ENCODE data around the gene SLC41A2. TPM values are rescaled to one million over a fixed set of nuclear protein-coding genes. Genes with fewer than 3 reads are reported as not detected.

Gene SLC41A2
- total and polyA plus RNA-seq, 10 of the 15 experiments (the other 5 are each of a cell fraction or from before 2014, with no cell fraction given) = 3.5 to 19.0 (median 11.3) TPM

- TF ChIP-seq CUX1 (IDR thresholded peaks at IDR 0.05; ENCODE audit: insufficient replicate concordance, low read depth, low read length) (no peak), BHLHE40 (IDR thresholded peaks at IDR 0.05; ENCODE audit: borderline replicate concordance in 1 of 2, low read depth in 2 of 2, low read length in 1 of 2) (no peak), MXI1 (IDR thresholded peaks at IDR 0.05; ENCODE audit: low read depth, low read length) (no peak)
Observed at GRCh38 chr12:104997541-104997940, 39.5 kb upstream of the SLC41A2 start (continued).

GRCh38 chr12:104994336-104994735 lies 36.2 kb upstream of the SLC41A2 start:
- CTCF ChIA-PET = no interaction called here
- no peak for FAIRE-seq
- SMC1A ChIA-PET (ENCODE audit: uncharacterized antibody, unreplicated experiment) = no interaction called here

More at GRCh38 chr12:104994336-104994735, 36.2 kb upstream of the SLC41A2 start:
- no peak for DNase-seq (ENCODE audit: low read depth, low spot score)
- Histone ChIP-seq H3K36me3 (ENCODE audit: control insufficient read depth in 2 of 2, insufficient read depth in 2 of 2, low read length in 1 of 2) (peaks cover 10 to 43% of the 10 kb centered on the region in 2 experiments), H3K27me3 (replicated peaks in 1 of 2; ENCODE audit: control insufficient read depth in 2 of 2, insufficient read depth in 2 of 2, low read length in 1 of 2) (no peaks in the 10 kb centered on the region), H4K20me1 (ENCODE audit: control insufficient read depth, insufficient read depth) (no peaks in the 10 kb centered on the region), H2AFZ (ENCODE audit: control insufficient read depth, low read depth, low read length) (no peak overlapping the region), H3K9ac (ENCODE audit: control insufficient read depth, insufficient read depth, low read length) (no peak overlapping the region), H3K4me1 (ENCODE audit: control insufficient read depth, insufficient read depth, low read length) (no peaks in the 10 kb centered on the region; the same call in 1 of the 2 replicates), H3K4me2 (ENCODE audit: control insufficient read depth, insufficient read depth) (no peak overlapping the region), H3K27ac (ENCODE audit: control insufficient read depth, insufficient read depth) (no peak overlapping the region), H3K79me2 (ENCODE audit: control insufficient read depth, insufficient read depth, low read length) (peaks cover 13% of the 10 kb centered on the region), H3K4me3 (no peak overlapping the region), H3K9me3 (replicated peaks; ENCODE audit: control insufficient read depth, insufficient read depth, low read length) (peaks cover 2% of the 10 kb centered on the region; the same call in 2 of the 3 replicates)
- no peak for ATAC-seq
- ChIA-PET POLR2A (no interaction called here), RAD21 (ENCODE audit: unreplicated experiment) (no interaction called here)
- no peak for TF ChIP-seq CHD1 (IDR thresholded peaks at IDR 0.05; ENCODE audit: low read depth, low read length)
- no peak for TF ChIP-seq PBX3 (IDR thresholded peaks at IDR 0.05; ENCODE audit: insufficient replicate concordance, low read depth, low read length)
- TF ChIP-seq SP1 (IDR thresholded peaks at IDR 0.05; ENCODE audit: low read depth, low read length) = no peak
- no peak for TF ChIP-seq BMI1 (IDR thresholded peaks at IDR 0.05; ENCODE audit: borderline replicate concordance)
- TF ChIP-seq RCOR1 (conservative IDR thresholded peaks at IDR 0.05; ENCODE audit: low read depth, low read length) = no peak
- no peak for TF ChIP-seq RELA (IDR thresholded peaks at IDR 0.05; ENCODE audit: borderline replicate concordance, partially characterized antibody)
- no peak for TF ChIP-seq ZBED1 (IDR thresholded peaks at IDR 0.05; ENCODE audit: borderline replicate concordance)
- TF ChIP-seq HCFC1 (IDR thresholded peaks at IDR 0.05; ENCODE audit: low read length) = no peak
- TF ChIP-seq MEF2A (IDR thresholded peaks at IDR 0.05; ENCODE audit: insufficient read depth, low read depth, low read length) = no peak
- intact Hi-C loops (cut with micrococcal nuclease; ENCODE audit: unreplicated experiment) (no loop called here), in situ Hi-C loops (cut with MboI) (no loop called here)
- WGBS (ENCODE audit: insufficient coverage, insufficient replicate concordance, low lambda C conversion rate, missing lambda C conversion rate) = 58% methylated on average over 3 of the region's 3 CpGs
- no TSS peak for BruUV-seq (replicated peaks)

Measured in GM12878 (cell line).